ENCODE data around the gene CD58. TPM values are rescaled to one million over a fixed set of nuclear protein-coding genes. Genes with fewer than 3 reads are reported as not detected.
"Not testable (repeated sequence)": the region's sequence is repeated elsewhere in the genome, so short reads cannot be mapped to it uniquely, and the experiment has no call there.

CD58 gene, protein sequence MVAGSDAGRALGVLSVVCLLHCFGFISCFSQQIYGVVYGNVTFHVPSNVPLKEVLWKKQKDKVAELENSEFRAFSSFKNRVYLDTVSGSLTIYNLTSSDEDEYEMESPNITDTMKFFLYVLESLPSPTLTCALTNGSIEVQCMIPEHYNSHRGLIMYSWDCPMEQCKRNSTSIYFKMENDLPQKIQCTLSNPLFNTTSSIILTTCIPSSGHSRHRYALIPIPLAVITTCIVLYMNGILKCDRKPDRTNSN
- 10 to 100 TPM in 4 of 8 experiments, 1 to 10 TPM in 4; 2.5 to 64.5 (median 12.8) TPM for total RNA-seq

DNA sequence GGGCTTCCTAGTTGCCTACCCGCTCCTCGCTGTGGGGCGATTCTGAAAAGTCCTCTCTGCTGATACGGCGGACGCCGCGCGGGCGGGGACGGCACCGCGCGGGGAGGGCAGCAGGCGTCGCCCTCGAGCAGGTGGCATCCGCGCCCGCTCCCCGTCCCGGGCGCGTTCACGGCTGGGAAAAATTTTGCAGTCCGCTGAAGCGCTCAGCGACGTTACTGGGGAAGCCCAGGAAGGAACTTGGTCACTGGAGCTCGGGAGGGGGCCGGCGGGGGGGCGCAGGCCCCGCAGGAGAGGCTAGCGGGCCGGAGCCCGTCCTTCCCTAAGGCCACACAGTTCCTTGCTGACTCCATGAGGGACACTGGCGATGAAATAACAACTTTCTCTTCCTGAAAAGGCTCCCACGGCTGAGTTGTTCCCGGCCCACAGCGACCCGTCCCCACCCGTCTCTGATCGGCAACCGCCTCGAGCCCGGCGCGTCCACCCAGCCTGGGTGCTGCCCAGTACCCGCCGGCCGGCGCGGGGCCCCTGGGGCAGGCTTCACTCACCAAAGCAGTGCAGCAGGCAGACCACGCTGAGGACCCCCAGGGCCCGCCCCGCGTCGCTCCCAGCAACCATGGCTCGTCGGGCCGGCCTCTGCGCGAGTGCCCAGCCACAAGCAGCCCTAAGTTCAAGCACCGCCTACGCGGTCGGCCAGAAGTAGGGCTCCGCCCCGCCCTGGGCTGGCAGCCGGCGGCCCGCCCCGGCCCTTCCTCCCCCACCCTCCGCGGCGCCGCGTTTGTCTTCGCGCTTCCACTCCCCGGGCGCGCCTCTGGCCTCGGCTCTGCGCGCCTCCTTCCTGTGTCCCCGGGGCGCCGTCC, at the start of gene CD58:
Gene CD58, minus strand, starts transcription at position 669 of the 857 bp plus-strand sequence. Its CDS starts 54 bp downstream, at position 615.
- H3K27ac ChIP-seq = peak within 1 kb of the TSS; percentile 0 to 45
- H3K4me1 ChIP-seq (replicated peaks in 1 of 2) = peaks cover 7 to 16% of the 10 kb centered on the region in 2 donors
- 0 to 7% (median 2%) methylated on average over 3 to 41 of the region's 90 CpGs; no CpG with 5 or more reads in 5 of the 10 experiments for WGBS, 10 experiments
- in situ Hi-C loops (cut with MboI; ENCODE audit: low pct_unique_long_range_greater_than_20kb in 2 of 9, low sequenced_read_pairs in 9 of 9, unreplicated experiment in 9 of 9) = loop anchor here in 3 of 9 experiments (10.0 to 25.0 kb wide), 2 partner anchors 484 to 492 kb away; partner anchors contain the start of gene TTF2 (in 2 of the 3)
- peak within 1 kb of the TSS; percentile 40 to 56 (median 45) for H3K4me3 ChIP-seq
- ATAC-seq (replicated peaks in 6 of 8) = peak; percentile 69 to 88 (median 86)

- ATAC-seq (replicated peaks in 6 of 8); H3K27ac ChIP-seq; H3K4me3 ChIP-seq; in situ Hi-C loops (cut with MboI; ENCODE audit: low pct_unique_long_range_greater_than_20kb in 2 of 9, low sequenced_read_pairs in 9 of 9, unreplicated experiment in 9 of 9): not testable (repeated sequence)
- no CpG with 5 or more reads among the region's 3 CpGs for WGBS, 10 experiments
- peaks cover 7 to 10% of the 10 kb centered on the region in 2 donors for H3K4me1 ChIP-seq (replicated peaks in 1 of 2)
Observed at GRCh38 chr1:116620392-116620791, 49.6 kb upstream of the CD58 start.

GRCh38 chr1:116619106-116619505, 48.3 kb upstream of the CD58 start:
- in situ Hi-C loops (cut with MboI; ENCODE audit: low pct_unique_long_range_greater_than_20kb in 2 of 9, low sequenced_read_pairs in 9 of 9, unreplicated experiment in 9 of 9); H3K4me3 ChIP-seq; H3K4me1 ChIP-seq (replicated peaks in 1 of 2); H3K27ac ChIP-seq; ATAC-seq (replicated peaks in 6 of 8): not testable (repeated sequence)
- 0 to 52% (median 40%) methylated on average over 1 to 4 of the region's 4 CpGs; no CpG with 5 or more reads in 5 of the 10 experiments for WGBS, 10 experiments

- H3K4me1 ChIP-seq (replicated peaks in 1 of 2); ATAC-seq (replicated peaks in 6 of 8); H3K27ac ChIP-seq; in situ Hi-C loops (cut with MboI; ENCODE audit: low pct_unique_long_range_greater_than_20kb in 2 of 9, low sequenced_read_pairs in 9 of 9, unreplicated experiment in 9 of 9); H3K4me3 ChIP-seq: not testable (repeated sequence)
- WGBS, 10 experiments = 40 to 100% (median 63%) methylated on average over 1 to 4 of the region's 5 CpGs; no CpG with 5 or more reads in 2 of the 10 experiments
Observed at GRCh38 chr1:116617808-116618207, 47.0 kb upstream of the CD58 start.

DNA sequence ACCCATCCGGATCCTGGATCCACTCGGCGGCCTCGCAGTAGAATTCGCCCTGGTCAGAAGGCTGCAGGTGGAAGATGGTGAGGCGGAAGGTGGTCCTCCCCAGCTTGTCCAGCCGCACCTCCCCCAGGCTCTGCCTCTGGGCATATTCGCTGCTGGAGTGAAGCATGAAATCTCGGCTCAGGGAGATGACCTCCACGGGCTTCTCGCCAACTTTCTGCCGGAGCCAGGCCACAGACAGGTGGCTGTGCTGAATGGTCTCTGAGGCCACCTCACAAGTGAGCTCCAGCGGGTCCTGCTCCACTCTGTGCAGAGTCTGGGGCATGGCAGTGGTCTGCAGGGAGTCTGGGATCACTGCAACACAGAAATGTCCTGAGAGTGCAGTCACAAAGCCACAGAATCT, 43.0 kb upstream of the CD58 start:
- 90 to 94% methylated on average over 5 to 6 of the region's 13 CpGs; no CpG with 5 or more reads in 8 of the 10 experiments for WGBS, 10 experiments
- H3K4me1 ChIP-seq (replicated peaks in 1 of 2); in situ Hi-C loops (cut with MboI; ENCODE audit: low pct_unique_long_range_greater_than_20kb in 2 of 9, low sequenced_read_pairs in 9 of 9, unreplicated experiment in 9 of 9); H3K27ac ChIP-seq; H3K4me3 ChIP-seq; ATAC-seq (replicated peaks in 6 of 8): not testable (repeated sequence)

DNA sequence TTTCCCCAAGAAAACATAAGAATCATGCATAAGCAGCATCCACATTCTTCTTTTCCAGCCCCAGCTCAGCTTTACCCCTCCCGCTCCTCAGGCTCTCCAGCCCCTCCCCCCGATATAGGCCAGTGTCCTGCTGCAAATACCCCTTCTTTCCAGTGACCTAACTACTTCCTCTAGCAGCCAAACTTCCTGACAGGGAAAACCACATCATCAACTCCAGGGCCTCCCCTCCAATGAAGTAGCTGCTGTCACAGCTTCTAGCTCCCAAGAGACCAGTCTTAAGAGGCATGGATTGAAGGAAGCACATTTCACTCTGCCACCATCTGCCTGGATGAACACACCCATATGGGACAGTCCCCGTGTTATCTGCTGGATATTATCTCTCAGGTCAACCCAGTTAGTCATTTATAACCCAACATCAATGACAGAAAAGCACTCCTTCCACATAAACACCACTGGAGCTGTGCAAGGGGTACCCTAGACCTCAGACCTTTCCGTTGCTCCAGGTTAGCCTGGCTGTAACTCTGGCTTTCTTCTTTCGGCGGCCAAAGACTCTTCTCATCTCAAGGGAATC, 39.1 kb upstream of the CD58 start:
- H3K4me3 ChIP-seq; H3K4me1 ChIP-seq (replicated peaks in 1 of 2); in situ Hi-C loops (cut with MboI; ENCODE audit: low pct_unique_long_range_greater_than_20kb in 2 of 9, low sequenced_read_pairs in 9 of 9, unreplicated experiment in 9 of 9); H3K27ac ChIP-seq: not testable (repeated sequence)
- WGBS, 10 experiments = 50 to 100% (median 79%) methylated on average over 1 to 3 of the region's 6 CpGs; no CpG with 5 or more reads in 5 of the 10 experiments
- peak in 2 of 8 experiments; percentile 19 to 56 for ATAC-seq (replicated peaks in 6 of 8)

DNA sequence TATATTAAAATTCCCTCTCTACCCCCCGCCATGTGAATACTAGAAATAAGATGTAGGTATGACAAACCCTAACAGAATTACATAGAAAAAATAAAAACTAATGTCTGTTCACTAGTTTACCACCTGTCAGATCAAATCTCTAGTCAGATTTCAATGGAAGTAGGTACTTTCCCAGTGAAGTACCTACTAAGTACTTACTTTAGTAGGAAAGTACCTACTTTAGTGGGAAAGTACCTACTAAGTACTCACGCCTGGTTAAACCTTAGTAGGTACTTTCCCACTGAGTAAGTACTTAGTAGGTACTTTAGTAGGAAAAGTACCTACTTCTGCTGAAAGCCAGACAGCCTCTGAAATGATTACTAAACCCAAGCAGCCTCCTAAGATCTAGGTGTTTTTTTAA, 38.0 kb upstream of the CD58 start:
- H3K4me3 ChIP-seq; H3K27ac ChIP-seq; in situ Hi-C loops (cut with MboI; ENCODE audit: low pct_unique_long_range_greater_than_20kb in 2 of 9, low sequenced_read_pairs in 9 of 9, unreplicated experiment in 9 of 9); ATAC-seq (replicated peaks in 6 of 8); H3K4me1 ChIP-seq (replicated peaks in 1 of 2): not testable (repeated sequence)
- 80 to 100% (median 100%) methylated on average over 1 to 2 of the region's 2 CpGs; no CpG with 5 or more reads in 4 of the 10 experiments for WGBS, 10 experiments

GRCh38 chr1:116608151-116608550, 37.3 kb upstream of the CD58 start:
- H3K4me1 ChIP-seq (replicated peaks in 1 of 2); H3K27ac ChIP-seq; in situ Hi-C loops (cut with MboI; ENCODE audit: low pct_unique_long_range_greater_than_20kb in 2 of 9, low sequenced_read_pairs in 9 of 9, unreplicated experiment in 9 of 9); H3K4me3 ChIP-seq: not testable (repeated sequence)
- 75 to 100% (median 90%) methylated on average over 1 to 6 of the region's 12 CpGs; no CpG with 5 or more reads in 6 of the 10 experiments for WGBS, 10 experiments
- ATAC-seq (replicated peaks in 6 of 8) = peak in 3 of 8 experiments; percentile 17 to 42 (median 33)

- H3K4me1 ChIP-seq (replicated peaks in 1 of 2); H3K27ac ChIP-seq; ATAC-seq (replicated peaks in 6 of 8); in situ Hi-C loops (cut with MboI; ENCODE audit: low pct_unique_long_range_greater_than_20kb in 2 of 9, low sequenced_read_pairs in 9 of 9, unreplicated experiment in 9 of 9); H3K4me3 ChIP-seq: not testable (repeated sequence)
- WGBS, 10 experiments = 83 to 100% (median 100%) methylated on average over 1 of the region's 1 CpG; no CpG with 5 or more reads in 7 of the 10 experiments
Observed at GRCh38 chr1:116607463-116607862, 36.6 kb upstream of the CD58 start.

- ATAC-seq (replicated peaks in 6 of 8) = peak in 2 of 8 experiments; percentile 90 to 96
- H3K27ac ChIP-seq; H3K4me3 ChIP-seq; in situ Hi-C loops (cut with MboI; ENCODE audit: low pct_unique_long_range_greater_than_20kb in 2 of 9, low sequenced_read_pairs in 9 of 9, unreplicated experiment in 9 of 9); H3K4me1 ChIP-seq (replicated peaks in 1 of 2): not testable (repeated sequence)
- 81 to 100% (median 100%) methylated on average over 3 of the region's 8 CpGs; no CpG with 5 or more reads in 7 of the 10 experiments for WGBS, 10 experiments
Observed at GRCh38 chr1:116606067-116606466, 35.2 kb upstream of the CD58 start.

- 56 to 100% (median 80%) methylated on average over 1 of the region's 1 CpG; no CpG with 5 or more reads in 3 of the 10 experiments for WGBS, 10 experiments
- Histone ChIP-seq H3K4me1 (replicated peaks in 1 of 2) (peaks cover 5% of the 10 kb centered on the region in 2 donors), H3K27ac (no peak overlapping the region), H3K4me3 (no peak overlapping the region)
- in situ Hi-C loops (cut with MboI; ENCODE audit: low pct_unique_long_range_greater_than_20kb in 2 of 9, low sequenced_read_pairs in 9 of 9, unreplicated experiment in 9 of 9) = no loop called here
- no peak for ATAC-seq (replicated peaks in 6 of 8)
Observed at GRCh38 chr1:116605315-116605714, 34.5 kb upstream of the CD58 start.

DNA sequence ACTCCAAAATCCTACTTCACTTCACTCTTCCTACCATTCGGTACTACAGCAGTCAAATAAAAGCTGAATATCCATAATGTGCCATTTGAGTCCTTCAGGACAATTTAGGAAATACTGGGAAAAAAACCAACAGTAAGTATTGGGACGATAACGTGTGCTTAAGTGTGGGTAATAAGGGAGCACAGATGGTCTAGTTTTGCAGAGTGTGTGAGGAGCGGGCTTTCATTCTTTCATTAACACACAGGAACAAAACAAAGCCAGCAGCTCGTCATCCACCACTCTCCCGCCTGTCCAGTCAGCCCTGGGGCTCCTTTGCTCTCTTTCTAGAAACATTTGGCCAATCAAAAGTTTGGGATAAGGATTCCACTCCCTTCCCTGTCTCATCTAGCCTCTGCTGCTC, 33.6 kb upstream of the CD58 start:
- H3K4me3 ChIP-seq; in situ Hi-C loops (cut with MboI; ENCODE audit: low pct_unique_long_range_greater_than_20kb in 2 of 9, low sequenced_read_pairs in 9 of 9, unreplicated experiment in 9 of 9); H3K4me1 ChIP-seq (replicated peaks in 1 of 2); H3K27ac ChIP-seq: not testable (repeated sequence)
- peak in 5 of 8 experiments; percentile 40 to 72 (median 49) for ATAC-seq (replicated peaks in 6 of 8)
- 26 to 100% (median 43%) methylated on average over 1 to 6 of the region's 6 CpGs; no CpG with 5 or more reads in 2 of the 10 experiments for WGBS, 10 experiments

All from motor neuron (in vitro differentiated cells).